Keratinocyte (primary cell): Measurements from ENCODE around the gene TMEM151B.

ENCODE experiments used
- CTCF ChIP-seq, 3 experiments: IDR thresholded peaks in 1 of 3; conservative IDR thresholded peaks in 1 of 3; optimal IDR thresholded peaks in 1 of 3; 2 replicates in 2 of 3; 3 replicates in 1 of 3; pipeline versions ENCODE3 to v1.5.1; 2011; ENCODE audit warnings: low read length in 3 of 3, mild to moderate bottlenecking in 3 of 3, moderate library complexity in 2 of 3, control low read depth in 1 of 3, inconsistent platforms in 1 of 3; ENCODE audit not compliant: insufficient read depth in 2 of 3; ENCODE audit errors: extremely low read depth in 1 of 3
- EZH2 ChIP-seq: IDR thresholded peaks from one replicate; pipeline ENCODE4 v1.6.1; 2012; ENCODE audit warnings: inconsistent platforms, mild to moderate bottlenecking, low read length, moderate library complexity

- TF ChIP-seq CTCF (optimal IDR thresholded peaks at IDR 0.05 in 1 of 3, IDR thresholded peaks at IDR 0.05 in 1 of 3, conservative IDR thresholded peaks at IDR 0.05 in 1 of 3; ENCODE audit: extremely low read depth in 1 of 3, insufficient read depth in 2 of 3, low read length in 3 of 3): no peak
- no peak for TF ChIP-seq EZH2
Measured at GRCh38 chr6:44260011-44260410, 10.2 kb upstream of the TMEM151B start.
